ENCODE results near the gene OR2A12. TPM values are rescaled to one million over a fixed set of nuclear protein-coding genes. Genes with fewer than 3 reads are reported as not detected.

OR2A12 gene
- total RNA-seq, 1 experiment from 2014 or later = not detected

DNA sequence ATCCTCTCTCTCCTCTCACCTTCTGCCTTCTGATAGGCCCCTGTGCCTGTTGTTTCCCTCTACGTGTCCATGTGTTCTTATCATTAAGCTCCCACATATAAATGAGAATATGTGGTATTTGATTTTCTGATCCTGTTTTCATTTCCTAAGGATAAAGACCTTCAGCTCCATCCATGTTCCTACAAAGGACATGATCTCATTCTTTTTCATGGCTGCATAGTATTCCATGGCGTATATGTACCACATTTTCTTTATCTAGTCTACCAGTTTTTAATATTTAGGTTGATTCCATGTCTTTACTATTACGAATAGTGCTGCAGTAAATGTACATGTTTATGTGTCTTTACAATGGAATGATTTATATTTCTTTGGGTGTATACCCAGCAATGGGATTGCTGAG, 4.6 kb downstream of the OR2A12 start:
- TF ChIP-seq, protein P1, sequence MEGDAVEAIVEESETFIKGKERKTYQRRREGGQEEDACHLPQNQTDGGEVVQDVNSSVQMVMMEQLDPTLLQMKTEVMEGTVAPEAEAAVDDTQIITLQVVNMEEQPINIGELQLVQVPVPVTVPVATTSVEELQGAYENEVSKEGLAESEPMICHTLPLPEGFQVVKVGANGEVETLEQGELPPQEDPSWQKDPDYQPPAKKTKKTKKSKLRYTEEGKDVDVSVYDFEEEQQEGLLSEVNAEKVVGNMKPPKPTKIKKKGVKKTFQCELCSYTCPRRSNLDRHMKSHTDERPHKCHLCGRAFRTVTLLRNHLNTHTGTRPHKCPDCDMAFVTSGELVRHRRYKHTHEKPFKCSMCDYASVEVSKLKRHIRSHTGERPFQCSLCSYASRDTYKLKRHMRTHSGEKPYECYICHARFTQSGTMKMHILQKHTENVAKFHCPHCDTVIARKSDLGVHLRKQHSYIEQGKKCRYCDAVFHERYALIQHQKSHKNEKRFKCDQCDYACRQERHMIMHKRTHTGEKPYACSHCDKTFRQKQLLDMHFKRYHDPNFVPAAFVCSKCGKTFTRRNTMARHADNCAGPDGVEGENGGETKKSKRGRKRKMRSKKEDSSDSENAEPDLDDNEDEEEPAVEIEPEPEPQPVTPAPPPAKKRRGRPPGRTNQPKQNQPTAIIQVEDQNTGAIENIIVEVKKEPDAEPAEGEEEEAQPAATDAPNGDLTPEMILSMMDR (IDR thresholded peaks at IDR 0.05; ENCODE audit: insufficient read depth in 1 of 2, low read depth in 1 of 2, low read length in 1 of 2, severe bottlenecking in 1 of 2, unreplicated experiment in 1 of 2) = no peak
- H3K4me1 ChIP-seq = no peaks in the 10 kb centered on the region
- peaks cover 7% of the 10 kb centered on the region for H3K27me3 Mint-ChIP-seq (ENCODE audit: insufficient read depth, unreplicated experiment)
- H3K4me3 Mint-ChIP-seq (ENCODE audit: unreplicated experiment) = no peak overlapping the region
- no peaks in the 10 kb centered on the region for H3K4me1 Mint-ChIP-seq (ENCODE audit: low read depth, unreplicated experiment)
- H3K9me3 ChIP-seq = no peaks in the 10 kb centered on the region
- BruUV-seq (replicated peaks) = no TSS peak
- H3K27me3 ChIP-seq (replicated peaks; ENCODE audit: control insufficient read depth, insufficient read depth, low read length) = no peaks in the 10 kb centered on the region
- no peaks in the 10 kb centered on the region for H3K9me3 Mint-ChIP-seq (ENCODE audit: unreplicated experiment)
- ChIA-PET POLR2A (no interaction called here), CTCF (no interaction called here)
- H3K36me3 Mint-ChIP-seq (ENCODE audit: insufficient read depth, unreplicated experiment) = no peaks in the 10 kb centered on the region
- no peak overlapping the region for H3K27ac Mint-ChIP-seq (ENCODE audit: unreplicated experiment)
- H3K36me3 ChIP-seq (ENCODE audit: control insufficient read depth, insufficient read depth, low read length) = no peaks in the 10 kb centered on the region
- intact Hi-C loops (cut with micrococcal nuclease; ENCODE audit: unreplicated experiment) = no loop called here
- DNase-seq = no peak
- no peak overlapping the region for H3K4me3 ChIP-seq (ENCODE audit: low read depth, low read length)

DNA sequence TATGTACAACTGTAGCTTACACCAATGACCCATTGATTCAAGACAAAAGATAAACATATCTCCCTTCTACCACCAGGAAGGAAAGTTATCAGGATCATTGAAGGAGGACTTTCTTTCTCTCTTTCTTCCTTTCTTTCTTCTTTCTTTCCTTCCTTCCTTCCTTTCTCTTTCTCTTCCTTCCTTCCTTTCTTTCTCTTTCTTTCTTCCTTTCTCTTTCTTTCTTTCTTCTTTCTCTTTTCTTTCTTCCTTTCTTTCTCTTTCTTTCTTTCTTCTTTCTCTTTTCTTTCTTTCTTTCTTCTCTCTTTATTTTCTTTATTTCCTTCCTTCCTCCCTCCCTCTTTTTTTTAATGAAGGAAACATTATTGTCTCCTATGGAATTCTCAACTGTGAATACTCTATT, 12.7 kb downstream of the OR2A12 start:
- ChIA-PET CTCF (no interaction called here), POLR2A (no interaction called here)
- DNase-seq = no peak
- Mint-ChIP-seq H3K9me3 (ENCODE audit: unreplicated experiment) (no peaks in the 10 kb centered on the region), H3K36me3 (ENCODE audit: insufficient read depth, unreplicated experiment) (no peaks in the 10 kb centered on the region), H3K27me3 (ENCODE audit: insufficient read depth, unreplicated experiment) (peaks cover 17% of the 10 kb centered on the region), H3K27ac (ENCODE audit: unreplicated experiment) (no peak overlapping the region), H3K4me3 (ENCODE audit: unreplicated experiment) (no peak overlapping the region), H3K4me1 (ENCODE audit: low read depth, unreplicated experiment) (no peaks in the 10 kb centered on the region)
- intact Hi-C loops (cut with micrococcal nuclease; ENCODE audit: unreplicated experiment) = no loop called here
- H3K27me3 ChIP-seq (replicated peaks; ENCODE audit: control insufficient read depth, insufficient read depth, low read length) = no peaks in the 10 kb centered on the region
- H3K4me3 ChIP-seq (ENCODE audit: low read depth, low read length) = no peak overlapping the region
- H3K4me1 ChIP-seq = no peaks in the 10 kb centered on the region
- no peaks in the 10 kb centered on the region for H3K9me3 ChIP-seq
- no peaks in the 10 kb centered on the region for H3K36me3 ChIP-seq (ENCODE audit: control insufficient read depth, insufficient read depth, low read length)
- no TSS peak for BruUV-seq (replicated peaks)
- TF ChIP-seq, protein P1 (IDR thresholded peaks at IDR 0.05; ENCODE audit: insufficient read depth in 1 of 2, low read depth in 1 of 2, low read length in 1 of 2, severe bottlenecking in 1 of 2, unreplicated experiment in 1 of 2) = no peak

DNA sequence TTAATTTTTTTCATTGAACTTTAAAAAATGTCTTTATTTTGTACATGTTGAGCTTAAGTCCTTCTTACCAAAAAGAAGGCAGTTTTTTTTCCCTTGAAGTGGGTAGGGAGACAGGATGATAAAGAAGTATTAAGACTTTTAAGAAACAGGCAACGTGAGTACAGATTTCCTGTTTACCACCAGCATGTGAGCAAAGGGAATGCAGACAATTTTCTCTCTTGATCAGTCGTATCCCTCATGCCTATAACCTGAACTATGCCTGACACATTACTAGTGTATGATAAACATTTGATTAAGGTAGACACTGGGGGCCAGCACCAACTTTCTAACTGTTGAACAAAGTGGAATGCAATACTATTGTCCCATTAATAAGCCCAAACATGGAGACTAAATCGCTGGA, 14.5 kb downstream of the OR2A12 start:
- no peak overlapping the region for H3K4me3 ChIP-seq (ENCODE audit: low read depth, low read length)
- intact Hi-C loops (cut with micrococcal nuclease; ENCODE audit: unreplicated experiment) = no loop called here
- no peaks in the 10 kb centered on the region for H3K4me1 ChIP-seq
- H3K36me3 Mint-ChIP-seq (ENCODE audit: insufficient read depth, unreplicated experiment) = no peaks in the 10 kb centered on the region
- ChIA-PET CTCF (no interaction called here), POLR2A (no interaction called here)
- no peak overlapping the region for H3K4me3 Mint-ChIP-seq (ENCODE audit: unreplicated experiment)
- no peaks in the 10 kb centered on the region for H3K4me1 Mint-ChIP-seq (ENCODE audit: low read depth, unreplicated experiment)
- H3K9me3 Mint-ChIP-seq (ENCODE audit: unreplicated experiment) = no peaks in the 10 kb centered on the region
- H3K9me3 ChIP-seq = no peaks in the 10 kb centered on the region
- peaks cover 21% of the 10 kb centered on the region for H3K27me3 Mint-ChIP-seq (ENCODE audit: insufficient read depth, unreplicated experiment)
- TF ChIP-seq, protein P1 (IDR thresholded peaks at IDR 0.05; ENCODE audit: insufficient read depth in 1 of 2, low read depth in 1 of 2, low read length in 1 of 2, severe bottlenecking in 1 of 2, unreplicated experiment in 1 of 2) = no peak
- no peak overlapping the region for H3K27ac Mint-ChIP-seq (ENCODE audit: unreplicated experiment)
- no peaks in the 10 kb centered on the region for H3K27me3 ChIP-seq (replicated peaks; ENCODE audit: control insufficient read depth, insufficient read depth, low read length)
- no peaks in the 10 kb centered on the region for H3K36me3 ChIP-seq (ENCODE audit: control insufficient read depth, insufficient read depth, low read length)
- no peak for DNase-seq
- BruUV-seq (replicated peaks) = no TSS peak

Measured in Caco-2 (cell line).